ENCODE measurements around the gene LAMTOR1.

DNA sequence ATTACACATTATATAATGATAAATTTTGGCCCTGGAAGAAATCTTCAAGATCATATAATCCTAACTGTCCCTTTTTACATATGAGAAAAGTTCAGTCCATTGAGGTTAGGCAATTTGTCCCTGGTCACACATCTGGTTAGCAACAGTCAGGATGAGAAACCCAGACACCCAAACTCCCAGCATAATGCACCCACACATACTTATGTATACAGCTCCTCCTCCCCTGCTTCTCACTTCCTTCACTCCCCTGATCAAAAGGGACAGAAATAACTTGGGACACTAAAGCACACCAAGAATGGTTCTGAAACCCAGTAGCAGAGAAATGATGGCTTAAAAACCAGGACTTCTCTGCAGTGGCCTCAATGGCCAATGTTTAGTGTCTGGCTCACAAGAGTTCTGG lies 33.9 kb downstream of the LAMTOR1 start:
- TF ChIP-seq POLR2A (IDR thresholded peaks at IDR 0.05) (no peak), POLR2AphosphoS5 (IDR thresholded peaks at IDR 0.05) (no peak)
- TF ChIP-seq, protein P1, sequence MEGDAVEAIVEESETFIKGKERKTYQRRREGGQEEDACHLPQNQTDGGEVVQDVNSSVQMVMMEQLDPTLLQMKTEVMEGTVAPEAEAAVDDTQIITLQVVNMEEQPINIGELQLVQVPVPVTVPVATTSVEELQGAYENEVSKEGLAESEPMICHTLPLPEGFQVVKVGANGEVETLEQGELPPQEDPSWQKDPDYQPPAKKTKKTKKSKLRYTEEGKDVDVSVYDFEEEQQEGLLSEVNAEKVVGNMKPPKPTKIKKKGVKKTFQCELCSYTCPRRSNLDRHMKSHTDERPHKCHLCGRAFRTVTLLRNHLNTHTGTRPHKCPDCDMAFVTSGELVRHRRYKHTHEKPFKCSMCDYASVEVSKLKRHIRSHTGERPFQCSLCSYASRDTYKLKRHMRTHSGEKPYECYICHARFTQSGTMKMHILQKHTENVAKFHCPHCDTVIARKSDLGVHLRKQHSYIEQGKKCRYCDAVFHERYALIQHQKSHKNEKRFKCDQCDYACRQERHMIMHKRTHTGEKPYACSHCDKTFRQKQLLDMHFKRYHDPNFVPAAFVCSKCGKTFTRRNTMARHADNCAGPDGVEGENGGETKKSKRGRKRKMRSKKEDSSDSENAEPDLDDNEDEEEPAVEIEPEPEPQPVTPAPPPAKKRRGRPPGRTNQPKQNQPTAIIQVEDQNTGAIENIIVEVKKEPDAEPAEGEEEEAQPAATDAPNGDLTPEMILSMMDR (IDR thresholded peaks at IDR 0.05) = no peak

Data from suprapubic skin (tissue), 4 donors.